Stimulated activated CD8-positive, alpha-beta memory T cell treated with anti-CD3 and anti-CD28 coated beads, Interleukin-12 subunit alpha, Interleukin-12 subunit beta, amount 100 ng/mL, for 24 hours (primary cell): ENCODE results near the gene C16orf95.
"Not testable (repeated sequence)": the region's sequence is repeated elsewhere in the genome, so short reads cannot be mapped to it uniquely, and the experiment has no call there.

ENCODE experiments used
- DNase-seq: peaks from one replicate; pipeline ENCODE4 v3.0.0-alpha.2; 2020; ENCODE audit errors: extremely low read depth

The C16orf95 gene

GRCh38 chr16:87346517-87347060, 29.4 kb upstream of the C16orf95 start:
- DNase-seq, result no peak

DNA sequence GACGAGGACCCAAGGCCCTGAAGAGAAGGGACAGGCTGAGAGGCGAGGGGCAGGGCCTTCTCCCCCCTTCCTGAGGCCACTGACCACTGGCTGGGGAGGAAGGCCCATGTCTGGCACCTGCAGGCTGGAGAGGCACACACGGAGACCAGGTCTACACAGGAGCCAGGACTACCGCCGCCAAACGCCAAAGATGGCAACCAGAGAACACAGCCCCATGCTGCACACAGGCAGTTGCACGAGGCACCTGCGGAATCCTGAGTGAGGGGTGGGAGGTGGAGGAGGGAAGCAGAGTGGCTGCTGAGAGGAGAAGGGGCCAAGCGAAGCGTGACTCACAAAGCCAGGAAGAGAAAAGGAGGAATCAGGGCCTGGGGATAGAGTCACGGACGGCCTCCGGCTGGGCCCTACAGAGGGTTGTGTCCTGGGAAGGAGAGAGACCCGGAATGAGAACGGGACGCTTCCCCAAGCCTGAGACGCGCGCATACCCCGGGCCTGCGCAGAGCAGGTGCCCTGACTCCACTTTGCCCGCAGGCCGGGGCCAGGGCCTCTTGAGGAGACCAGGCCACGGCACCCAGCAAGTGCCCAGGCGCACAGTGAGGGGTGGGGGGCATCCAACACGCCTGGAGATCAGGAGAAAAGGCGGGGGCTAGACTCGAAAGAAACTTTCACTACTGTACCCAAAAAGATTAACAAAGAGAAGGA, 28.7 kb upstream of the C16orf95 start:
- no peak for DNase-seq

DNA sequence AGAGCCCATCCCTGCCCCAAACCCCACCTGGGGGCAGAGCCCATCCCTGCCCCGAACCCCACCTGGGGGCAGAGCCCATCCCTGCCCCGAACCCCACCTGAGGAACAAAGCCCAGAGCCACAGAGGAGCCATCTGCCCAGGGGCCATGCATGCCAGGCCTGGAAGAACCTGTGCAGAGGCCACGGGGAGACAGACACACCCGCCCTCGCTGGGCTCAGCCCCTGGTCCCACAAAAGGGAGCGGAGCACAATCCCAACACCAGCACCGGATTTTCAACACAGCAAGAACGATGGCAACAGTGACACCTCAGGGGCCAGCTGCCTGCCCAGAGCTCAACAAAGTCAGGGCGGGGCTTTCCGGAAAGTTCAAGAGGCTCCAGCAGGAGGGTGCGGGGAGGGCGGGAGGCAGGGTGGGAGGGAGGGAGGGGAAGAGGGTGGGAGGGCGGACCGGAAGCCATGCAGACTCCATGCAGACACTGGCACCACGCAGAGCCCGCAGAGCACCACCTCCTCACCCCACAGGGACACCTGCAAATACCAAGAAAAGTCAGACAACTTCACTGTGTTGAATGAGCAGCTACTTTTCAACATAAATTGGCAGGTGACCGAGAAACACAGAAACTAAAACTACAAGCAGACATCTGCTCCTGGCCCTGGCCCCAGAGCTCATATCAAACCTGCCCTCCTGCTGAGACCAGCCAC, 27.9 kb upstream of the C16orf95 start:
- DNase-seq, result no peak

GRCh38 chr16:87344165-87344930, 27.2 kb upstream of the C16orf95 start:
- DNase-seq, result no peak

DNA sequence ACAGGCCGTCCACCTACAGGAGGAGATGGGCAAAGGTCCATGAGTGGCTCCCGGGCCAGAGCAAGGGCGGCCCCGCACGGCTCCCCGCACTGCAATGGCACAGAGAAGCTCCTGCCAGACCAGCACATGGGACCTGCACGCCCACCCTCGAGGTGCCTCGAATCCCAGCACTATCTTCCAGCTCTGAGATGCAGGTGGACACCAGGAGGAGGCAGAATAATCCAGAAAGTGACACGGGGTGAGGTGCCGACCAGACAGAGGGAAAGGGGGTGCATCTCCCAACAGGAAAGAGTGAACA, 26.5 kb upstream of the C16orf95 start:
- no peak for DNase-seq

- no peak for DNase-seq
Measured at GRCh38 chr16:87342978-87343752, 26.0 kb upstream of the C16orf95 start.

GRCh38 chr16:87342504-87342903, 25.3 kb upstream of the C16orf95 start:
- DNase-seq, result no peak

DNA sequence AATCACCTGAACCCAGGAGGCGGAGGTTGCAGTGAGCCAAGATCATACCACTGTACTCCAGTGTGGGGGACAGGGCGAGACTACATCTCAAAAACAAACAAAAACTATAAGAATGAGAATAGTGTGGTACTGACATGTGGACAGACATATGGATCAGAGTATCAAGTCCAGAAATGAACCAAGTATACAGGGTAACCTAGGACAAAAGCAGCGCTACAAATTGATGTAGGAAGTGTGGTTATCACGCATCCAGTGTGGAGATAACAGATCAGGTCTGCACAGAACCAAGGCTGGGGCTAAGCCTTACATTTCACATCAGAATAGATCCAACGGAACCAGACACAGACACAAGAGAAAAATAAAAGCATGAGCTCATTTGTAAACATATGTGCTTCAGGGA, 23.0 kb upstream of the C16orf95 start:
- DNase-seq, result no peak

GRCh38 chr16:87339724-87340105, 22.5 kb upstream of the C16orf95 start:
- DNase-seq, result not testable (repeated sequence)

- DNase-seq, result no peak
Measured at GRCh38 chr16:87339086-87339723, 22.0 kb upstream of the C16orf95 start.

DNA sequence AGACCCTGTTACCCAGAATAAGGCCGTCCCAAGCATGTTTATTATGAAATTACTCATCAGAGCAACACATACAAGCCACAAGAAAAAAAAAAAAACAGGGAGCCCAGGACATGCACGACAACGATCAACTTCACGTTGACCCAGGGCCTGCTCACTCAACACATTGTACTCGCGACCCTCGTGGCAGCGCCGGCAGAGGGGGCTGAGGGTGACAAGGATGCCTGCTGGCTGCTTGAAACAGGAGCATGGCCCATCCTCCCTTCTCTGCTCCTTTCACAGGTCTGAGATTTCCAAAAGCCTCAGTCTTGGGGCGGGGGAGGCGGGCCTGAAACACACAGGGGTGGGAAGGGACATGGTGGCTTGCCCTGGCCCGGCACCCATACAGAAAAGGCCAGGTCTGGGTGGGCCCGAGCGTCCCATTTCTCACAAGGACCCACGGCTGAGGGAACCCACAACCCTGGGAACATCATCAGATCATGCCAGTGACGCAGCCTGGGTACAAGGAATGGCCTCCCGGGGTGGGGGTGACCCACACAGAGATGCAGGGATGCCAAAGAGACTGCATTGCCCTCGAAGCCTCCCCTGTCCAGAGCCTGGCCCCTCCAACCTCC, 21.1 kb upstream of the C16orf95 start:
- DNase-seq, result no peak

DNA sequence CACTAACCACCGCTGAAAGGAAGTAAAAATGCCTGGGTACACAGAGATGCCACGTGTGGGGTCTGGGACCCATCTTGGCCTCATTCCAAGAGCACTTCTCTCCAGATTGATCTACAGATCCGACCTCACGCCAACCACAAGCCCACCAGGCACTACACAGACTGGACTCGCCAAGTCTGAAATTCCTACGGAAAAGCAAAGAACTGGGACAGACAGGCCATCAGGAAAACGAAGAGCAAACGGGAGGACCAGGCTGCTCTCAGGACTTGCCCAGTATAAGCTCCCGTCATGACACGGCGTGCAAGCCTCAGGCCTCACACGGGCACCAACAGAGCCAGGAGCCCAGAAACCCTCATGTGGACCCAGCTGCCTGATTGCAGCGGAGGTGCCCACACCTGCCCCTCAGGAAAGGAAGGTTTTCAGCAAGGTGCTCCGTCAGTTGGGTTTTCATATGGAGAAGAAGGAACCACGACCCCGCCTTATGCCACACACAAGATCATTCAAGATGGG, 20.1 kb upstream of the C16orf95 start:
- DNase-seq, result no peak

GRCh38 chr16:87336434-87337240, 19.4 kb upstream of the C16orf95 start:
- DNase-seq, result no peak

GRCh38 chr16:87335625-87336433, 18.6 kb upstream of the C16orf95 start:
- DNase-seq, result no peak

DNA sequence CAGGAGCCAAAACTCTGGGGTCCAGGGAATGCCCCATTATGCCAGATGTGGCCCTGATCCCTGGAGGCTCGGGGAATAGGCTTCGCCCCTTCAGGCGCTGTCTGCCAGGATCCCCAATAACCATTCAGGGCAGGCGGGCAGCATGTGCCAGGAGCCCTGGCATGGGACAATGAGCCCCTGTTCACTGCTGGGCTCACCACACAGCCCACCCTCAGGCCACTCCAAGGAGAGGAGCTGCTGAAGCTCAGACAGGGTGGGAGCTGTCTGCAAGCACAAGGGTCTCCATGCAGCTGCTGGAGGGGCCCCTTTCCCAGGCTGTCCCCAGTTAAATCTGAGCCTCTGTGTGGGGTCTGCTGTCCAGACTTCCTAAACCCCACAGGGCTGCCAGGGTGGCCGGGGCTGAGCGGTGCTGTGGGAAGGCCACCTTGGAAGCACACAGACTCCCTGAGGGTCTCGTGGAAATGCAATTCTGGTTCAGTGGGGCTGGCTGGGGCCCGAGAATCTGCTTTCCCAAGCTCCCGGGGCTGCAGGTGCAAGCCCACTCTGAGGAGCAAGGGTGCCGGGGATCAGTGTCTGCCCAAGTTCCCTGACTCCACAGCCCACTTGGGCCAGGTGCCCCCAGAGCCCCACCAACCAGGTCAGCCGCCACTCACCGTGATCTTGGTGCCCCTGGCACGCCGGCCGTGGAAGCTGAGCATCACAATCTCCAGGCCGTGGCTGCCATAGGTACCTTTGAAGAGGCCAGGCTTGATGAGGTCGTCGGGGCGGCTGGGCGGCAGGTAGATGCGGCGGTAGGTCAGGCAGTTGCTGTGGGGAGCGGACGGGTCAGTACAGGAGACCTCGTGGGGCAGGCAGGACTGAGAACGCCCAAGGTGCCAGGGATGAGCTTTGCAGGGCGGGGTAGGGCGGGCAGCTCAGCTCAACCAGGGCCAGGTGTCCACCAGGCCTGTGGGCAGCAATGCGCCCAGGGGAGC, 17.7 kb upstream of the C16orf95 start:
- no peak for DNase-seq

GRCh38 chr16:87333581-87334331, 16.6 kb upstream of the C16orf95 start:
- DNase-seq, result no peak

DNA sequence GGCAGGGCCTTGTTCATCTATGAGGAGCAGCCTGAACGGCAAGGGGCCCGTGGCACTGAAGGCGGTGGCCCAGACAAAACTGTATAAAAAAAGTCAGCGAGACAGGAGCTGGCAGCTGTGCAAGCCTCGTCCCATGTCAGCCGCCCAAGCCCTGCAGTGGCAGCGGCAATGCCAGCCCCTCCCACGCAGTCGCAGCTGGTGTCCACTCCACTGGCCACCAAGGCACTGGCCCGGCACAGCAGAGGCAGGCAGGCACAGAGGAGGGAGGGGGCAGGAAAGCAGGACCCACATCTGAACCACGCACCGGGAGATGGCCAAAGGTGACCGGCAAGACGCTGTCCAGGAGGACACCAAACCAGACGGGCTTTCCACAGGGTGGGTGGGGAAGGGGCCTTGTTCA, 15.9 kb upstream of the C16orf95 start:
- DNase-seq, result no peak
